Fibroblast of mammary gland (primary cell): ENCODE results near the gene INSIG2.
"Not testable (repeated sequence)": the region's sequence is repeated elsewhere in the genome, so short reads cannot be mapped to it uniquely, and the experiment has no call there.

Experiments used
- DNase-seq: peaks from one replicate; pipeline ENCODE4 v3.0.0-alpha.2; 2010; ENCODE audit warnings: low read depth
- H3K4me3 ChIP-seq: 2 replicates; pipeline ENCODE4 v1.5.1; 2011; ENCODE audit warnings: low read depth, mild to moderate bottlenecking, low read length, moderate library complexity; ENCODE audit not compliant: control insufficient read depth
- CTCF ChIP-seq: conservative IDR thresholded peaks from 2 replicates; pipeline ENCODE4 v1.5.1; 2011; ENCODE audit warnings: low read depth, low read length, inconsistent platforms; ENCODE audit not compliant: control insufficient read depth, insufficient read depth

The INSIG2 gene

GRCh38 chr2:118086024-118086633 is 2.1 kb upstream of the INSIG2 start:
- no peak for DNase-seq
- H3K4me3 ChIP-seq = no peak overlapping the region
- no peak for TF ChIP-seq CTCF

DNA sequence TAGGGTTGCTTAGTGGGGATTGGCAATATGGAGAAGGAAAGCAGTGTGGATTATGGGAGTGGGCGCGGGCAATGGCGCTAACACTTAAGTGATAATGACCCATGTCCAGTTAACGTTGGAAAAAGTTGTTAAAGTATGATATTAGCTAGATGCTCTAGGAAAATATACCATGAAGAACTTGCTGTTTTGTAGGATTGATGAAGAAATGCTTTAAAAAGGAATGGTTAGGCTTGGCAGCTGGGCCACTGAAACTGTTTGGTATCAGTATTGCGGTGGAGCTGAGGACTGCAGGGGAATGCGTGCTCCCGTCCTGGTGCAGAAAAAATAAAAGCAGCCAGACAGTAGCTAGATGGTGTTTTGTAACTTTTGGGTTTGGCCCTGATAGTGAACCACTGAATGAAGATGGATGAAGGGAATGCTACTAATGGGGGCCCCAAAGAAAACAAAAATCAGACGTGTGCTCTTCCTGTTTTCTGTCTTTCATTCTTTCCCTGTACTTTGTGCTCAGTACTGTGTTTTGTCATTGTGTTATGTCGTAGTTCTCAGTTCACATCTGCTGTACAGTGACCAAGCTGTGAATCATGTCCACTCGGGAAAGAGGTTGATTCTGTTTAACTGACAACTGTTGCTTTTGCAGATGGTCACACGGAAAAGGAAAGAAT is 999 bp downstream of the INSIG2 start:
- TF ChIP-seq CTCF = peak; percentile 15
- peak; percentile 66 for DNase-seq
- H3K4me3 ChIP-seq = peak overlapping the region; percentile 91

DNA sequence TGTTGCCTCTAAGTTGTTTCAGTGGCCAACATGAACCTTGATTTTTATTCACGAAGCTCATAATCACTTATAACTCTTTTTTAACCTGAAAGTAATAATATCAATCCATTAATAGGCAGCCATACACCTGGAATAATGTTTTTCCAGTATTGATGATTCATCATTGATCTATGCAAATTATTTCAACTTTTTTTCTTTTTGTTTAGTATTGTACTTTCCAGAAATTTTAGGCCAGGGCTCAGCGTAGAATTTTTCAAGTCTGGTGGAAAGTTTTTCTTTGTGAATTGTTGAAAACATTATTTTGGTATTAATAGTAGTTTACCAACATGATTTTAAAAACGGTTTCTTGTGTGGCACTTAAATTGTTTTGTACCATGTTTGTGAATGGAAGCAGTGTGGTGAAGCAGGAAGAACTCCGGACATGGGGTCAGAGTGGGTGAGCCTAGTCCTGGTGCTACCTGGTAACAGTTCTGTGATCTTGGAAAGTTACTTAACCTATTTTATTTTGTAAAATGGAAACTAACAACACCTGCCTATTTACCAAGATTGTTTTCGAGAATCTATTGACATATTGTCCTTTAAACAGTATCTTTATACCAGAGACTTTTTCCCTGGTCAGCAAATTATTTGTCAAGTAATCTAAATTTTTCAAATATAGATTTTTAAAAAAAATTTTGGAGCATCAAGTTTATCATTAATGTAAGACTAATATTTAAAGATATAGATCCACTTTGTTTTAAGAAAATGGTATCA is 2.3 kb downstream of the INSIG2 start:
- DNase-seq = no peak
- no peak for TF ChIP-seq CTCF
- H3K4me3 ChIP-seq = no peak overlapping the region

- H3K4me3 ChIP-seq = no peak overlapping the region
- TF ChIP-seq CTCF = no peak
- no peak for DNase-seq
Observed at GRCh38 chr2:118091140-118091478, 2.8 kb downstream of the INSIG2 start.

DNA sequence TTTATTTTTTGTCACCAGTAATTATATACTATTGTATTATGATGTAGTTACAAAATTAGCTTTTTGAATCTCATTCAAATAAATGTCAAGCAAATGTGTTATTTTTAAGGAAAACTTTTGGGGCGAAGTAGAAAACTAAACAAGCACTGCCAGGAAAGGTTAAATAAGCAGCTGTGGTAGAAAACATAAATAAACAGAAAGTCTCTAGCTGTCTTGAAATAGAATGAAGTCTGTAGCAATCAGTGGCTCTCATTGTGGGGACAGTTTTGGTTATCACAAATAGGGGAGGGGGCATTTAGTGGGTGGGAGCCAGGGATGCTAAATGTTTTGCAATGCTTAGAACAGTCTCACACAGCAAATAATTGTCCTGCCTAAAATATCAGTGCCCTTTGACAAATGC is 3.4 kb downstream of the INSIG2 start:
- no peak for DNase-seq
- H3K4me3 ChIP-seq = no peak overlapping the region
- TF ChIP-seq CTCF = no peak

DNA sequence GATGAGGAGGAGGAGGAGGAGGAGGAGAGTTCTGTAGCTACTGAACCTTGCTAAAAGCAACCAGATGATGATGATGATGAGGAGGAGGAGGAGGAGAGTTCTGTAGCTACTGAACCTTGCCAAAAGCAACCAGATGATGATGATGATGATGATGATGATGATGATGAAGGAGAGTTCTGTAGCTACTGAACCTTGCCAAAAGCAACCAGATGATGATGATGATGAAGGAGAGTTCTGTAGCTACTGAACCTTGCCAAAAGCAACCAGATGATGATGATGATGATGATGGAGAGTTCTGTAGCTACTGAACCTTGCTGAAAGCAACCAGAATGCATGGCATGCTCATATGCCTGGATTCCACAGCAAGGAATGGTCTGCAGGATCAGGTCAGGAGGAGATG is 5.8 kb downstream of the INSIG2 start:
- H3K4me3 ChIP-seq, DNase-seq: not testable (repeated sequence)

GRCh38 chr2:118094503-118094902 is 6.2 kb downstream of the INSIG2 start:
- no peak for DNase-seq
- no peak for TF ChIP-seq CTCF

More at GRCh38 chr2:118094503-118094902, 6.2 kb downstream of the INSIG2 start:
- H3K4me3 ChIP-seq = no peak overlapping the region
